HepG2 (cell line): ENCODE measurements around the gene RFC1. TPM values are rescaled to one million over a fixed set of nuclear protein-coding genes. Genes with fewer than 3 reads are reported as not detected.
A peak's percentile ranks its signal among the peaks of the same experiment; 100 is the strongest.

Experiments
- ASH2L ChIP-seq: fragments of 300-600, 200-600 bp; sonication (generic); IDR thresholded peaks from 2 replicates; pipeline ENCODE4 v1.7.0; 2017; ENCODE audit warnings: low read depth, mild to moderate bottlenecking, moderate library complexity, mixed read lengths, low read length; ENCODE audit not compliant: insufficient read length
- ELF3 ChIP-seq: IDR thresholded peaks from 2 replicates; pipeline ENCODE4 v1.6.1; 2016; ENCODE audit warnings: missing genetic modification reagents, missing compliant biosample characterization
- ERF ChIP-seq: IDR thresholded peaks from 2 replicates; pipeline ENCODE4 v1.6.1; 2018; ENCODE audit warnings: missing biosample characterization, missing genetic modification reagents
- HIC2 ChIP-seq: sonication (generic); formaldehyde crosslinking; IDR thresholded peaks from 2 replicates; pipeline ENCODE4 v1.9.0; 2022; ENCODE audit warnings: low read depth, missing genetic modification reagents
- HIVEP1 ChIP-seq: sonication (generic); formaldehyde crosslinking; IDR thresholded peaks from 2 replicates; pipeline ENCODE4 v1.4.0; 2020; ENCODE audit warnings: mild to moderate bottlenecking, missing genetic modification reagents
- MBD4 ChIP-seq: IDR thresholded peaks from 2 replicates; pipeline ENCODE4 v1.6.1; 2012; ENCODE audit warnings: low read length, inconsistent platforms, borderline replicate concordance
- MYPOP ChIP-seq: sonication (generic); formaldehyde crosslinking; IDR thresholded peaks from 2 replicates; pipeline ENCODE4 v1.8.1; 2023; ENCODE audit warnings: mild to moderate bottlenecking, moderate library complexity, missing genetic modification reagents
- NFYB ChIP-seq: sonication (generic); formaldehyde crosslinking; IDR thresholded peaks from 2 replicates; pipeline ENCODE4 v1.4.0; 2020; ENCODE audit warnings: missing genetic modification reagents
- NR2F2 ChIP-seq: IDR thresholded peaks from 2 replicates; pipeline ENCODE4 v1.6.1; 2012; ENCODE audit warnings: low read depth, inconsistent platforms, borderline replicate concordance
- POLR2AphosphoS2 ChIP-seq: IDR thresholded peaks from 2 replicates; pipeline ENCODE4 v1.6.1; 2011; ENCODE audit warnings: low read depth, low read length, improper control_type of control experiment
- SAP130 ChIP-seq: IDR thresholded peaks from 2 replicates; pipeline ENCODE4 v1.6.1; 2016; ENCODE audit warnings: low read depth
- SKI ChIP-seq: fragments of 450-650 bp; IDR thresholded peaks from one replicate; pipeline ENCODE4 v1.6.1; 2018; ENCODE audit warnings: mild to moderate bottlenecking; ENCODE audit not compliant: partially characterized antibody
- SOX6 ChIP-seq, 2 experiments: fragments of 450-650 bp in 1 of 2; sonication (generic) in 1 of 2; formaldehyde crosslinking in 1 of 2; IDR thresholded peaks; 2 replicates each; pipeline versions ENCODE4 v1.4.0 to v1.6.1; 2017 to 2020; ENCODE audit warnings: antibody characterized with exemption in 1 of 2, mild to moderate bottlenecking in 1 of 2, missing genetic modification reagents in 1 of 2
- THYN1 ChIP-seq: sonication (generic); formaldehyde crosslinking; IDR thresholded peaks from 2 replicates; pipeline ENCODE4 v1.8.1; 2023; ENCODE audit warnings: low read depth, mild to moderate bottlenecking, moderate library complexity, missing genetic modification reagents, borderline replicate concordance
- TRIM24 ChIP-seq: sonication (generic); formaldehyde crosslinking; IDR thresholded peaks from 2 replicates; pipeline ENCODE4 v1.8.0; 2022; ENCODE audit warnings: mild to moderate bottlenecking, missing genetic modification reagents
- ZHX1 ChIP-seq: sonication (generic); formaldehyde crosslinking; IDR thresholded peaks from 2 replicates; pipeline ENCODE4 v1.8.1; 2022; ENCODE audit warnings: low read depth, mild to moderate bottlenecking, missing genetic modification reagents
- ZNF567 ChIP-seq: sonication (generic); formaldehyde crosslinking; IDR thresholded peaks from 2 replicates; pipeline ENCODE4 v1.8.1; 2023; ENCODE audit warnings: mild to moderate bottlenecking, missing genetic modification reagents, borderline replicate concordance
- ZNF609 ChIP-seq: sonication (generic); formaldehyde crosslinking; IDR thresholded peaks from 2 replicates; pipeline ENCODE4 v1.4.0; 2020; ENCODE audit warnings: mild to moderate bottlenecking, missing genetic modification reagents, borderline replicate concordance
- ZNF83 ChIP-seq: sonication (generic); formaldehyde crosslinking; IDR thresholded peaks from 2 replicates; pipeline ENCODE4 v1.4.0; 2020; ENCODE audit warnings: missing genetic modification reagents, mild to moderate bottlenecking, borderline replicate concordance
- polyA plus RNA-seq, 8 experiments: library from polyadenylated mRNA; depleted of rRNA in 3 of 8; stranded (reverse) in 7 of 8; unstranded in 1 of 8; fragments of >200 nt; fragmentation: Illumina TruSeq in 4 of 8; extraction: Trizol in 4 of 8; gene quantifications; 2 replicates each; pipeline versions ENCODE4 v1.2.1 to v1.2.3, GENCODE V29; 2011 to 2016; ENCODE audit warnings: low read depth in 4 of 8, missing spikeins in 1 of 8, mixed read lengths in 1 of 8; ENCODE audit not compliant: insufficient read depth in 1 of 8
- total RNA-seq, 5 experiments: library from RNA; depleted of rRNA; stranded (reverse); fragments of >200 nt; fragmentation: Illumina TruSeq; extraction: Trizol; gene quantifications; 2 replicates each; pipeline ENCODE4 v1.2.3, GENCODE V29; 2016; ENCODE audit warnings: low read depth in 1 of 5

Gene RFC1
- total and polyA plus RNA-seq, 2 of the 13 experiments (the other 11 are each of a cell fraction or from before 2014, with no cell fraction given): 15.9 to 78.8 TPM

- TF ChIP-seq ZNF609 (CRISPR knock-in tag) (peak; percentile 90), ERF (peak; percentile 81), ASH2L (peak; percentile 75), SKI (peak; percentile 77), MYPOP (CRISPR knock-in tag) (no peak), SOX6 (IDR thresholded peaks at IDR 0.05) (no peak), SOX6 (CRISPR knock-in tag; IDR thresholded peaks at IDR 0.05) (peak; percentile 98), ELF3 (CRISPR knock-in tag) (peak; percentile 53; the same call in 1 of the 2 replicates), SAP130 (peak; percentile 92), HIC2 (CRISPR knock-in tag) (no peak), POLR2AphosphoS2 (no peak), HIVEP1 (no peak), NFYB (no peak), ZHX1 (no peak), ZNF567 (CRISPR knock-in tag) (peak; percentile 33; the same call in 1 of the 2 replicates), NR2F2 (peak; percentile 88), MBD4 (peak; percentile 88), TRIM24 (CRISPR knock-in tag) (no peak), ZNF83 (CRISPR knock-in tag) (no peak), THYN1 (CRISPR knock-in tag) (no peak)
Observed at GRCh38 chr4:39341075-39341725, 25.0 kb downstream of the RFC1 start (continued).
